Peyer's patch (tissue), 4 donors: ENCODE results near the gene CCDC167. TPM values are rescaled to one million over a fixed set of nuclear protein-coding genes. Genes with fewer than 3 reads are reported as not detected.

Source experiments
- DNase-seq, 3 donors: peaks; one replicate each; pipeline ENCODE4 v3.0.0-alpha.2; 2017 to 2019
- H3K27ac ChIP-seq, 4 donors: fragments of 200-600 bp; sonication (generic); one replicate each; pipeline ENCODE4 v1.5.1; 2016 to 2019
- H3K27me3 ChIP-seq, 2 donors: fragments of 200-600 bp; sonication (generic); one replicate each; pipeline ENCODE4 v1.5.1; 2019
- H3K36me3 ChIP-seq, 3 donors: fragments of 200-600 bp; sonication (generic); one replicate each; pipeline ENCODE4 v1.5.1; 2016 to 2019
- H3K4me1 ChIP-seq, 4 donors: fragments of 200-600 bp; sonication (generic); one replicate each; pipeline ENCODE4 v1.5.1; 2016 to 2019
- H3K4me3 ChIP-seq, 4 donors: fragments of 200-600 bp; sonication (generic); 1 replicate in 3 of 4; 2 replicates in 1 of 4; pipeline ENCODE4 v1.5.1; 2016 to 2019; ENCODE audit warnings: mild to moderate bottlenecking in 1 of 4
- H3K9me3 ChIP-seq, 4 donors: fragments of 200-600 bp; sonication (generic); one replicate each; pipeline ENCODE4 v1.5.1; 2016 to 2019; ENCODE audit warnings: mild to moderate bottlenecking in 1 of 4
- CTCF ChIP-seq, 6 experiments: fragments of 450-650 bp in 4 of 6; fragments of 200-600 bp in 2 of 6; sonication (generic) in 1 of 6; IDR thresholded peaks; one replicate each; pipeline ENCODE4 v1.5.1; 2017 to 2019; ENCODE audit warnings: antibody characterized with exemption in 6 of 6, mild to moderate bottlenecking in 3 of 6, moderate library complexity in 1 of 6
- POLR2A ChIP-seq, 2 donors: fragments of 450-650 bp; IDR thresholded peaks; one replicate each; pipeline ENCODE4 v1.5.1; 2017; ENCODE audit warnings: antibody characterized with exemption in 2 of 2, mild to moderate bottlenecking in 2 of 2, moderate library complexity in 2 of 2
- total RNA-seq, 4 donors: library from RNA; depleted of rRNA; stranded (reverse); fragments of >200 nt; gene quantifications; one replicate each; pipeline ENCODE4 v1.1.0, GENCODE V29; 2016

Gene CCDC167
- total RNA-seq, 4 donors from 2014 or later, result 8.0 to 28.1 (median 19.3) TPM

- no peak for TF ChIP-seq CTCF (IDR thresholded peaks at IDR 0.05)
- TF ChIP-seq POLR2A (IDR thresholded peaks at IDR 0.05), result no peak
- H3K36me3 ChIP-seq, result no peaks in the 10 kb centered on the region
- H3K4me3 ChIP-seq, result no peak overlapping the region
- H3K27ac ChIP-seq, result no peak overlapping the region
- DNase-seq, result no peak
- no peaks in the 10 kb centered on the region for H3K9me3 ChIP-seq
- no peaks in the 10 kb centered on the region for H3K4me1 ChIP-seq
- no peaks in the 10 kb centered on the region for H3K27me3 ChIP-seq
These were observed 11.2 kb downstream of the CCDC167 start for GRCh38 chr6:37488476-37488875.

GRCh38 chr6:37487591-37488380 is 11.9 kb downstream of the CCDC167 start:
- H3K9me3 ChIP-seq, result no peaks in the 10 kb centered on the region
- no peak overlapping the region for H3K4me3 ChIP-seq
- TF ChIP-seq CTCF (IDR thresholded peaks at IDR 0.05) (no peak), POLR2A (IDR thresholded peaks at IDR 0.05) (no peak)
- peak in 1 of 3 donors; percentile 42 for DNase-seq
- H3K36me3 ChIP-seq, result peaks cover 0 to 2% (median 0%) of the 10 kb centered on the region in 3 donors
- no peaks in the 10 kb centered on the region for H3K27me3 ChIP-seq
- no peak overlapping the region for H3K27ac ChIP-seq
- no peaks in the 10 kb centered on the region for H3K4me1 ChIP-seq

GRCh38 chr6:37486121-37486839 is 13.4 kb downstream of the CCDC167 start:
- H3K4me3 ChIP-seq, result no peak overlapping the region
- TF ChIP-seq POLR2A (IDR thresholded peaks at IDR 0.05) (no peak), CTCF (IDR thresholded peaks at IDR 0.05) (no peak)
- H3K4me1 ChIP-seq, result no peaks in the 10 kb centered on the region
- peaks cover 0 to 9% (median 0%) of the 10 kb centered on the region in 3 donors for H3K36me3 ChIP-seq
- peak in 1 of 3 donors; percentile 28 for DNase-seq
- H3K9me3 ChIP-seq, result no peaks in the 10 kb centered on the region
- H3K27ac ChIP-seq, result no peak overlapping the region
- H3K27me3 ChIP-seq, result no peaks in the 10 kb centered on the region

- no peak overlapping the region for H3K27ac ChIP-seq
- H3K27me3 ChIP-seq, result no peaks in the 10 kb centered on the region
- DNase-seq, result peak in 1 of 3 donors; percentile 43
- no peaks in the 10 kb centered on the region for H3K4me1 ChIP-seq
- TF ChIP-seq POLR2A (IDR thresholded peaks at IDR 0.05) (no peak), CTCF (IDR thresholded peaks at IDR 0.05) (no peak)
- H3K36me3 ChIP-seq, result peaks cover 0 to 17% (median 0%) of the 10 kb centered on the region in 3 donors
- H3K4me3 ChIP-seq, result no peak overlapping the region
- no peaks in the 10 kb centered on the region for H3K9me3 ChIP-seq
These were observed 14.4 kb downstream of the CCDC167 start for GRCh38 chr6:37485291-37485702.

GRCh38 chr6:37484786-37485170 is 14.9 kb downstream of the CCDC167 start:
- Histone ChIP-seq H3K36me3 (peaks cover 0 to 22% (median 0%) of the 10 kb centered on the region in 3 donors), H3K27ac (no peak overlapping the region), H3K4me3 (no peak overlapping the region), H3K27me3 (no peaks in the 10 kb centered on the region), H3K4me1 (no peaks in the 10 kb centered on the region), H3K9me3 (no peaks in the 10 kb centered on the region)
- DNase-seq, result peak in 1 of 3 donors; percentile 29
- no peak for TF ChIP-seq POLR2A (IDR thresholded peaks at IDR 0.05)
- TF ChIP-seq CTCF (IDR thresholded peaks at IDR 0.05), result no peak
